ENCODE data around the gene CASK. TPM values are rescaled to one million over a fixed set of nuclear protein-coding genes. Genes with fewer than 3 reads are reported as not detected.
A peak's percentile ranks its signal among the peaks of the same experiment; 100 is the strongest.

The CASK gene
- total RNA-seq, 2 experiments from 2014 or later, result 18.2 to 20.2 TPM

DNA sequence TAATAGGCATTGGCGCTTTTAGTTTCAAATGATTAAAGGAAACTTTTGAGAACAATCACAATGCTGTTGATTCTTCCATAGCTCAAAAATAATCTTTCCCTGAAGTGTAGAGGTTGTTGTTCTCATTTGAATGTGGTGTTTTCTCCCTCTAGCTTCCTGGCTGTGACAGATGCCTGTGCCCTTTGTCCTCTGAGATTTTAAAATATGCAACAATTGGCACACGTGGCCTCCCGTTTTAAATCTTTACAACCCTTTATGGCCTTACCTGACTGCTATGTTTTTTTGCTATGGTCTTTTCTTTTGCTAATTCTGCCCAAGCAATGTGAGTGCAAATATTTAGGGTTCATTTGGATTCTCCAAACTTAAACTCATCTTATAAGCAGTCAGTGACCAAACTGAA is 22.9 kb upstream of the CASK start:
- no peak for TF ChIP-seq CTCF (IDR thresholded peaks at IDR 0.05)
- Mint-ChIP-seq H3K4me3 (no peak overlapping the region), H3K27me3 (no peaks in the 10 kb centered on the region), H3K9me3 (no peaks in the 10 kb centered on the region), H3K4me1 (ENCODE audit: low read depth) (no peaks in the 10 kb centered on the region), H3K36me3 (ENCODE audit: low read depth) (no peaks in the 10 kb centered on the region), H3K27ac (no peak overlapping the region)
- CTCF ChIA-PET, result no interaction called here
- DNase-seq, result no peak
- intact Hi-C loops (cut with micrococcal nuclease), result no loop called here
- POLR2A ChIA-PET, result no interaction called here
- ATAC-seq, result no peak

- no peak for TF ChIP-seq CTCF (IDR thresholded peaks at IDR 0.05)
- ATAC-seq, result no peak
- no peaks in the 10 kb centered on the region for H3K27me3 Mint-ChIP-seq
- CTCF ChIA-PET, result no interaction called here
- no peaks in the 10 kb centered on the region for H3K36me3 Mint-ChIP-seq (ENCODE audit: low read depth)
- DNase-seq, result no peak
- no peak overlapping the region for H3K4me3 Mint-ChIP-seq
- no peaks in the 10 kb centered on the region for H3K9me3 Mint-ChIP-seq
- intact Hi-C loops (cut with micrococcal nuclease), result no loop called here
- peaks cover 17% of the 10 kb centered on the region for H3K4me1 Mint-ChIP-seq (ENCODE audit: low read depth)
- H3K27ac Mint-ChIP-seq, result no peak overlapping the region
- POLR2A ChIA-PET, result no interaction called here
Observed at GRCh38 chrX:41935832-41936231, 12.5 kb upstream of the CASK start.

DNA sequence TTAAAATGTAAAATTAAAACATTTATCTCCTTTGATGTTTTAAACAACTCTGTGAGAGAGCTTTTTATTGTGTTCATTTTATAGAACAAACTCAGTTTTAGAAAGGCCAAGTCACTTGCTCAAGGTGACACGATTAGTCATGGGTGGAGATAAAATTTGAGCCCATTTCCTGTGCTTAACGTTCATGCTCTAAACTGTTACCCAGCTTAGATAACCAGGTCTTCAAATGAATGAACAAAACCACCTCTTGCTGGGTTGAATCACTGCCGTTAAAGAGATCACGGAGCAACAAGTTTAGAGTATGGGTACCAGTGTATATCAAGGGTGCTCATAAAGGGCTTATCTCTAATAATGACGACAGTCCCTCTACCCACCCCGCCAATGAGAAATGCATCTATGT is 10.2 kb upstream of the CASK start:
- ChIA-PET CTCF (no interaction called here), POLR2A (interaction anchor here (0.6 kb wide), 1 partner anchor 972 kb away, joined by 3 read pairs; no protein-coding TSS in a partner anchor)
- ATAC-seq (peak; percentile 51), DNase-seq (no peak)
- Mint-ChIP-seq H3K4me1 (ENCODE audit: low read depth) (peaks cover 16% of the 10 kb centered on the region), H3K9me3 (no peaks in the 10 kb centered on the region), H3K36me3 (ENCODE audit: low read depth) (no peaks in the 10 kb centered on the region), H3K4me3 (no peak overlapping the region), H3K27ac (no peak overlapping the region), H3K27me3 (no peaks in the 10 kb centered on the region)
- intact Hi-C loops (cut with micrococcal nuclease), result no loop called here
- no peak for TF ChIP-seq CTCF (IDR thresholded peaks at IDR 0.05)

DNA sequence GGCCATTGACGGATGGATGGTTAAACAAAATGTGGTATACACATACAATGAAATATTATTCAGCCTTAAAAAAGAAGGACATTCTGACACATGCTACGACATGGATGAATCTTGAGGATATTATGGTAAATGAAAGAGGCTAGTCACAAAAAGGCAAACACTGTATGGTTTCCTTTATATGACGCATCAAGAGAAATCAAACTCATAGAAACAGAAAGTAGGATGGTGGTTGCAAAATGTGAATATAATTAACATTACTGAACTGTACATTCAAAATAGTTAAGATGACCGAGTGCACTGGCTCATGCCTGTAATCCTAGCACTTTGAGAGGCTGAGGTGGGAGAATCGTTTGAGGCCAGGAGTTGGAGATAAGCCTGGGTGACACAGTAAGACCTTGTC is 9.5 kb upstream of the CASK start:
- peaks cover 10% of the 10 kb centered on the region for H3K4me1 Mint-ChIP-seq (ENCODE audit: low read depth)
- DNase-seq (no peak), ATAC-seq (peak; percentile 27)
- no peak overlapping the region for H3K27ac Mint-ChIP-seq
- POLR2A ChIA-PET, result no interaction called here
- H3K27me3 Mint-ChIP-seq, result no peaks in the 10 kb centered on the region
- no peaks in the 10 kb centered on the region for H3K9me3 Mint-ChIP-seq
- CTCF ChIA-PET, result no interaction called here
- no peak for TF ChIP-seq CTCF (IDR thresholded peaks at IDR 0.05)
- intact Hi-C loops (cut with micrococcal nuclease), result no loop called here
- H3K36me3 Mint-ChIP-seq (ENCODE audit: low read depth), result no peaks in the 10 kb centered on the region
- no peak overlapping the region for H3K4me3 Mint-ChIP-seq

GRCh38 chrX:41931591-41931990 is 8.2 kb upstream of the CASK start:
- DNase-seq (no peak), ATAC-seq (no peak)
- Mint-ChIP-seq H3K27ac (no peak overlapping the region), H3K4me1 (ENCODE audit: low read depth) (peaks cover 7% of the 10 kb centered on the region), H3K27me3 (no peaks in the 10 kb centered on the region), H3K4me3 (no peak overlapping the region), H3K9me3 (no peaks in the 10 kb centered on the region), H3K36me3 (ENCODE audit: low read depth) (no peaks in the 10 kb centered on the region)
- ChIA-PET CTCF (no interaction called here), POLR2A (no interaction called here)
- no peak for TF ChIP-seq CTCF (IDR thresholded peaks at IDR 0.05)
- intact Hi-C loops (cut with micrococcal nuclease), result no loop called here

All from activated CD8-positive, alpha-beta T cell treated with anti-CD3 and anti-CD28 coated beads for 36 hours (primary cell).